ENCODE measurements around the gene SGCD. TPM values are rescaled to one million over a fixed set of nuclear protein-coding genes. Genes with fewer than 3 reads are reported as not detected.

Gene SGCD
- 0.29 and 0.43 TPM in 2 replicates for total RNA-seq (2014; rRNA removed; shearing (Covaris generic))
- polyA plus RNA-seq (2015; cell fraction: cytosol; rRNA removed), result 0.06 and 0.07 TPM in 2 replicates
- 0.10 TPM in 1 of 2 replicates, not detected in the other for polyA plus RNA-seq (2015; cell fraction: nucleus; rRNA removed)

- DNase-seq (ENCODE audit: low read depth), result peak; percentile 55
Measured at GRCh38 chr5:156326718-156327259, at the start of gene SGCD. SGCD (plus strand) TSS chr5:156327164.

DNA sequence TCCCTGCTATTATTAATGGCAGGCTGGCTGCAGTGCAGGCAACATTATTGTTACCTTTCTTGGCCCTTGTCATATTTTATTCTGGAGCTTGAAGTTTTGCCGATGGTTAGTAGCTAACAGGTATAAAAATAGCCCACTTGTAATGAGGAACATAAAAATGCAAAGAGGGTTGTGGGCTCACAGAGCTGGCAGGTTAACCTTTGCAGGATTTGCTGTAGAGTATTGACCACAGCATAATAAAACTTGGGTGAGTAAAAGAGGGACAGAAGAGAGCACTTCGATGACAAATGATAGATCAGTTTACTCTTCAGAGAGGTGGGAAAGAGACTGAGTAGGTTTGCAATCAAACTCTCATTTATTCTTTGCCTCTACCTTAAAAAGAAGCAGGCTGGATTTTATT lies 49.7 kb upstream of the SGCD start:
- no peak for DNase-seq (ENCODE audit: low read depth)

DNA sequence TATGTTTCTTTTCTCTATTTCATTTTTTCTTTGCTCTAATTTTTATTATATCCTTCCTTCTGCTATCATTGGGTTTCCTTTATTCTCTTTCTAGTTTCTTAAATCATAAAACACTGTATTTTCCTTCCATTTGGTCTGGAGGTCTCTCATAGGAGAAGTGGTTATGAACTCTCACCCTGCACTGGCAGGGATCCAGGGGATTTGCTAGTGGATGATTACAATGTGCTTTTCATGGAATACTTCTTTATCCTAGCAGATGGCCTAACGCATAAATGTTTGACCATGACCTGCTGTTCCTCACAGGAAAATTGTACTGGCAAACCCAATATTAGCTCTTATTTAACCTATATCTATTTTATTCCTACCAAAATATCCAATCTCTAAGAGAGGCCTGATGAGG lies 31.5 kb upstream of the SGCD start:
- DNase-seq (ENCODE audit: low read depth), result no peak

DNA sequence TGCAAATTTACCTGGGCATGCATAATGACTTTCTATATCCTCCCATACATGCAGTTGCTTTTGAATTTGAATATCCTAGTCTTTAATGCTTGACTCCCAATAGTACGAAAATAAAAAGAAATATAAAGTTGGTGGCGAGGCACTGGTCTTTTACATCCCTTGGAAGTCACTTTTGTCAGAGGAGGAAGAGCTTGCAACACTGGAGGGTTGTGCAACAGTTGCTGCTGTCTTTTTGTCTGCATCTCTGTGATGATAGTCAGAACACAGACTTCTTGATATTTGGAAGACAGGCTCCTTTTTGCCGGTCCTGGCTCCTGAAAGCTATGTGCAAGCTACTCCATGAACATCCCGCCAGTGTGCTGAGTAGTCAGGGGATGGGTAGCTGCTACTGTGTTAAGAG lies 16.8 kb upstream of the SGCD start:
- no peak for DNase-seq (ENCODE audit: low read depth)

DNA sequence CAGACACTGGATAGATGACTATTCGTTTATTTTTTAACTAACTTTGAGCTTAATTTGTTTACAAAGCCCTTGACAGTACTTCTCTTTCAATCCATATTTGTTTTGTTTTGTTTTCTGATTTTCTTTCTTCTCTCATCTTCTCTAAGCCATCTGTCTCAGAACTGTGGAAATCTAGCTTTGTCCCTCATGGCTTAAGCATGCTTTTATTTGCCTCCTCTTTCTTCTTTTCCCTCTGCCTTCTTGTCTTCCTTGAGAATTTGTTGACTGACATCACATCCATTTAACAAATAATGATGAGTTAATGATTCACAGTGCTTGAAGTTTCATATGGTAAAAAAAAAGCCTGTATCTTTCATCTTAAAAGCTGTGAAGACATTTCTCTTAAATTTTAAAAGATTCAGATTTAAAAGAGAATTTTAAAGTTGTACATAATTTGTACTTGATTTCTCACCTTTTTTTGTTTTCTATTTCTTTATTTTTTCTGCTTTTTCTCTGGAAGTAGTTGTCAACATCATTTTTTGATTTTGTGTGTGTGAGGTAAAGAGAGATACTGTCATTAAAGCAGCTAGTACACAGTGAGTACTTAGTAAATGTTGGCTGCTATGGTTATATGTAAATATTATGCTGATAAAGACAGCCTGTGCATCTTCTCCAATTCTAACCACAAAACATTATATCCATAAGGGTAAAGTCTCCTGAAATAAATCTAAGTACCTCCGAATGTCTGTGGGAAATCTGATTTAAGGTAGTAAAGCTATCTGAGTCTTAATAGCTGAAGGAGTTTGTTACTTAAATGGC lies 13.9 kb upstream of the SGCD start:
- DNase-seq (ENCODE audit: low read depth), result no peak

DNA sequence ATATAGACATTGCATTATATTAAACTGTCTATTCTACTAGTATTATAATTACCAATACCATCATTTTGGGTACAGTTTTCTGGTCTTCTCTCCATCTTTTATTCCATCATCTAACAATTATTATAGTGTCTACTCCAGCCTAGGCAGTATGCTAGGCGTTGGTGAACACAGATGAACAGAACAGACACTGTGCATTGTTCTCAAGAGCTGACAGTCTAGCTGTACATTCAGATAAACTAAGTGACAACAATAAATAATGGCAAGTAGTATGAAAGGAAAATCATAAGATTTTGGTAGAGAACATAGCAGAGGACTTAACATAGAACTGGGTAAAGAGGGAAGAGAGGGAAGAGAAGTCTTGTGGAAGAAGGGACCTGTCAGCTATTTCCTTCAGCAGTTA lies 12.5 kb upstream of the SGCD start:
- DNase-seq (ENCODE audit: low read depth), result no peak

DNA sequence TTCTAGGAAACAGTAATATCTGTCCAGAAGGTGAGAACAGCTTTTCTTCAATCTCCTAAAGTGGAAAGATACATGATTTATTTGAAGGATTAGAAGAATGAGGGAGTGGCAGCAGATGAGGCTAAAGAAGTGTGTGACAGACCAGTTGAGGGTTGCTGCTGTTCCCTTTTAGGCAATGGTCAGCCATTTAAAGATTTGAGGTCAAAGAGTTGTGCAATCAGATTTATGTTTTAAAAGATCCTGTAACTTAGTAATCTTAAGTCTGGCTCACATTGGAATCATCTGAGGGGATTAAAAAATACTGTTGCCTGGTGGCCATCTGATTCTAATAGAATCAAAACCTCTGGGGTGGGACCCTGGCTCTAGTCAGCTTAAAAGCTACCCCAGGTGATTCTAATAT lies 4.3 kb upstream of the SGCD start:
- DNase-seq (ENCODE audit: low read depth), result no peak

DNA sequence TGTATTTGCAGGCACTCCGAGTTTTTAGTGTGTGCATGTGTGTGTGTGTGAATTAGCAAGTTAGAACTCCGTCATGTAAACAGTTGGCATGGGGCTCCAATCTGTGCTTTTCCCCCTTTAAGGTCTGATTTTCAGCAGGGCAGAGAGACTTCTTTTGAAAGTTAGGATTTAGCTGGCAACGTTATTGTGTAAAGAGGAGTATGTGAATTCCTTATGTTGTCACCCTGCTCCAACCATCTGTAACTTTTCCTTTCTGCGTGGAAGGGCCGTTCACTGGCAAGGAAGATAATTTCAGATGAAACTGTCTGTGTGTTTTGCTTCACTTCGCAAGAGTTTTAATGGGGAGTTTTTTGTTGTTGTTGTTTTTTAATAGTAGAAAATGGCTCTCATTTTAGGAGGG lies 332 bp downstream of the SGCD start:
- DNase-seq (ENCODE audit: low read depth), result no peak

- no peak for DNase-seq (ENCODE audit: low read depth)
Measured at GRCh38 chr5:156328161-156328560, 1.2 kb downstream of the SGCD start.

DNA sequence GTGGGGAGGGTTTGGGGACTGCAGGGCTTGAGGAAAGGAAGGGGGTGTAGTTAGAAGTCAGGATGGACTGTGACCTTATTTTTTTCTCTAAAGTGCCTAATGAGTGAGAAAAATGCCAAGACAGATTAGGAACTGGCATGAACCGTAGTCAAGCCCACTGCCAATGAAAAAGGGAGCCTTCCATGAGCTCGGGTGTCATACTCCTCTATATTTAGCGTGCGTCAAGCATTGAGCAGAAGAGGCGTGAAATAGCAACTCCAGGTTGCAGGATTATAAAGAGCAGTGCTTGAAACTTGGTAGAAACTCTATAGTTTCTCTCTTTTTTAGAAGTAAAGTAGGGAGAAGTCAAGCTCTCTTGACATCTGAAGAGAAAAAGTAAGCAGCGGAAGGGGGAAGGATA lies 1.8 kb downstream of the SGCD start:
- DNase-seq (ENCODE audit: low read depth), result no peak

- DNase-seq (ENCODE audit: low read depth), result no peak
Measured at GRCh38 chr5:156329171-156329611, 2.2 kb downstream of the SGCD start.

GRCh38 chr5:156330141-156330870 lies 3.3 kb downstream of the SGCD start:
- peak; percentile 4 for DNase-seq (ENCODE audit: low read depth)

DNA sequence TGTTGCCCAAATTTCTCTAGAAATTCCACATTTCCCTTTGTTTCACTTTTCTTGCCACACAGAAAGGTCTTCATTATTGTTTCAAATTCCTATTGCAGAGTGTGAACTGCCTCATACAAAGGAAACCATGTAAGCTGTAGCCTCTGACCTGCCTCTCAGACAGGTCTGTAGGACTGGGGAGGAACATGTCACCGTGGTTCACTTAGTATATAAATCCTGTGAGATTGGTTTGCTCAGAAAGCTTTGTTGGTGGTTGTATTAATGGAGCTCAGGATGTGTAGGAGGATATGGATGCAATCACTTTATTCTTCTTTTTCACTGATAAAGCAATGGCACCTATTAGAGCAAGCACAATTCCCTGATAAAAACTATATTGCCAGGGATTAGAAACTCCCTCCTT lies 4.2 kb downstream of the SGCD start:
- DNase-seq (ENCODE audit: low read depth), result no peak

DNA sequence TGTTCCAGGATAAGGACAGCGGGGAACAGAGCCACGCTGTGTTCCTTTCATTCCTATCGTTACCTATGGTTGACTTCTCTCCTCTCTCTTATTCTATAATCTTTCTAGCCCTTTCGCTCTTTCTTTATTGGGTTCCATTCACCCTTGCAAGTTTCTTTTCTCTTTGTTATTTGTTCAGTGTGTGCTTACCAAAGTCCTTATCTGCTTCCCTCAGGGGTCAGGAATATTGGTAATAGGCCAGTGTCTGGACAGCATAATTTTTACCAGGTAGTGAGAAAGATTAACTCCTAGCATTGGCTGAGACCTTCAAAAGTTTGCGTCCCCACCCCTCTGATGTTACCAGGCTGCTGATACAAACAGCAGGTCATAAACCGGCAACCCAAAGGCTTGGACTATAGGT lies 4.9 kb downstream of the SGCD start:
- DNase-seq (ENCODE audit: low read depth), result no peak

DNA sequence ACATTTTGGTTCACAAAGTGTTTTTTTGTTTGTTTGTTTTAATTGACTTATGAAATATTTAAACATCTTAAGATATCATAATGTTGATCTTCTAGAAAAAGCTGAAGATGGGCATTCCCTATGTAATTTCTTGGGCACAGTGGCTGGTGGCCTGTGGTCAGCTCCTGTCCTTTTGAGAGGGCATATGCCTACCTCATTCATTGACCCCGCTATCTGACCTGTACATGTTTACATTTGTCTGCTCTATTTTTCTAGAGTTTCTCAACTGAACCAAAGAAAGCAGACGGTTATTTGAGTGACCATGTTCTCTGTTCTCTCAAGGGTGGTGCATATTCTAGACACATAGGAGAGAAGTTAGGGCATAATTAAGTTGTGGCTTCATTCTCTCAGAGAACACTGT lies 5.3 kb downstream of the SGCD start:
- DNase-seq (ENCODE audit: low read depth), result no peak

GRCh38 chr5:156339139-156339841 lies 12.3 kb downstream of the SGCD start:
- DNase-seq (ENCODE audit: low read depth), result no peak

DNA sequence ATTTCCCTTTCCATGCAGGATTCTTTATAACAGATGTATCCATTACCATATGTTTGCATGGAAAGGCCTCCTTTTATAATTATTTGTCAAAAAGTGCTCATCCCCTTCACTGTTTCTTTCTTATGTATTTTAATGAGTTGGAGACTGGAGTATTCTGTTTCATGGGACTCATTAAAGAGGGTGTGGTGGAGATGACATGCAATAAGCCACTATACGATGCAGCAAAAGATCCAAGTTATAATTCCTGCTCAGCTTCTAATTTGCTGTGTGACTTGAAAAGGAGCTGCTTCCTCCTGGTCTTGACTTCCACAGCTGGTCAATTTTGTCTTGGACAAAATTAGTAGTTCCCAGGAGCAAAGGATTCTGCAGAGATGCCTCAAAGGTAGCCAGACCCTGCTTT lies 13.9 kb downstream of the SGCD start:
- no peak for DNase-seq (ENCODE audit: low read depth)

- DNase-seq (ENCODE audit: low read depth), result no peak
Measured at GRCh38 chr5:156350256-156350655, 23.3 kb downstream of the SGCD start.

DNA sequence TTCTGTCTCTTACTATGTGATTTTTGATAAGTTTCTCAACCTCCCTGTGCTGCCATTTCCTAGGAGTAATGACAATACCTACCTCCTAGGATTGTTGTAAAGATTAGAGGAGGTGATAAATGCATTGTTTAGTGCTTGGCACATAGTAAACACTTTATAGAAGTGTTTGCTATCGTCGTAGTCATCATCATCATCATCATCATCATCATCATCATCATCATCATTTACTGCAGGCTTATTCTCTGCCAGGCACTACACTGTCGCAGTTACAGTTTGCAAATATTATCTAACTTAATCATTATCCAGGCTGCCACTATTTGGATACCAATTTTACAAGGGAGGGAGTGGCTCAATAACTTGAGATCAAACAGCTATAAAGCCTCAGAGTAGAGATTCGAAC lies 24.5 kb downstream of the SGCD start:
- no peak for DNase-seq (ENCODE audit: low read depth)

- DNase-seq (ENCODE audit: low read depth), result no peak
Measured at GRCh38 chr5:156354571-156354970, 27.6 kb downstream of the SGCD start.

- DNase-seq (ENCODE audit: low read depth), result no peak
Measured at GRCh38 chr5:156356238-156356637, 29.3 kb downstream of the SGCD start.

DNA sequence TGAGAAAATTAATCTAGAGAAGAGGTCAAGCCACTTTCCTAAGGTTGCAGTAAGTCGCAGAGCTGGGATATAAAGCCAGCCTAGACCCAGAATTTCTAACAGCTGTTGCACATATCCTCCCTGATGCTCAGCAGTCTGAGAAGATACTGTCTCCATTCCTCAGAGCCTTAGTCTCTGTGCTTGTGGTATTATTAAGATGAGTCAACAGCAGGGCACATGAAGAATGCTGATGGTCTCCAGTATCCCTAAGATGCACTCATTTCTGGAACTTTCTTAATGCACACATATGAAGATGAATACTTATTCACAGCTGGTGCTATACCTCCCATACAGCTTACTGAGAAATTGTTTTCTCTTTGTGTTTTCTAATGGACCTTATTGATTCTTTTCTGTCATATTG lies 32.5 kb downstream of the SGCD start:
- peak; percentile 23 for DNase-seq (ENCODE audit: low read depth)
